ENCODE measurements around the gene ANKMY1. TPM values are rescaled to one million over a fixed set of nuclear protein-coding genes. Genes with fewer than 3 reads are reported as not detected.

ANKMY1 gene
- total and polyA plus RNA-seq, 2 of the 13 experiments (the other 11 are each of a cell fraction or from before 2014, with no cell fraction given): 11.7 to 18.8 TPM

DNA sequence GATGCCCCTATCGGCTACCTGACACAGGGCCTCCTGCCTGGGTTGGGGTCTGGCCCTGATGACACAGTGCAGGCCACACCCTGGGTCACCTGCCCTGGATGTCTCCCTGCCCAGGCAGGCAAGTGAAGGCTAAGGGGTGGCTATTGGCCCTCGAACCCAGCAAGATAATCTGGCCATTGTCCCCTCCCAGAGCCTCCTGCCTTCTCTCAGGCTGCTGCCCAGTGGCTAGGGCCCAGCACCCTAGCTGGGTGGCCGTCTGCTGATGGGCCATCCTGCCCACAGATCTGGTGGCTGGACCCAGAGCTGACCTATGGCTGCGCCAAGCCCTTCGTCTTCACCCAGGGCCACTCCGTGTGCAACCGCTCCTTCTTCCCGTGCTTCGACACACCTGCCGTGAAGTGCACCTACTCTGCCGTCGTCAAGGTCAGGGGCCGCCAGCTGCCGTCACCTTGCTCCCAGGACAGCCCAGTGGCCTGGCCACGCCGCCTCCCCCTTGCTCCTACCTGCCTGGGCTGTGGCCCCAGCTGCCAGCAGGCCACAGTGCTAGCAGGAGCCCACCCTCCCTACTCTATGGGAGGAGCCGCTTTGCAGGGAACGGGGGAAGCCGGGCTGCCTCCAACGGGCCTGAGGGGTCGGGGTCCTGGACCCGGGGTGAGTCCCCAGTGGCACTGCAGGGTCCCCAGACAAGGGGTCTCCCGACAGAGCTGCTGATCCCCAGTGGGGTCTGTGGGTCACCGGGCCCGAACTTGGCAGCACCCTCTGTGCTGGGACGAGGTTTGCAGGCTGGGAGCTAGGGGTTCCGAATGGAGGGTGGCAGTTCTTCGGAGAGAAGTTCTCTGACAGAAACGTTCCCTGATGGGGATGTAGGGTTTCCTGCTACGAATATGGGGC lies 14.6 kb upstream of the ANKMY1 start (continued):
- TF ChIP-seq ZNF281 (CRISPR knock-in tag; IDR thresholded peaks at IDR 0.05; ENCODE audit: borderline replicate concordance) (no peak), ZNF768 (CRISPR knock-in tag; IDR thresholded peaks at IDR 0.05) (peak; percentile 8; the same call in 1 of the 2 replicates), CREM (IDR thresholded peaks at IDR 0.05) (no peak), CREM (CRISPR knock-in tag; IDR thresholded peaks at IDR 0.05) (no peak), SIN3B (IDR thresholded peaks at IDR 0.05; ENCODE audit: low read length) (no peak), FOXK2 (IDR thresholded peaks at IDR 0.05) (no peak), PAWR (CRISPR knock-in tag; IDR thresholded peaks at IDR 0.05; ENCODE audit: borderline replicate concordance) (no peak), ZNF891 (CRISPR knock-in tag; IDR thresholded peaks at IDR 0.05) (no peak), AGO2 (optimal IDR thresholded peaks at IDR 0.05; ENCODE audit: low read depth, low read length) (peak; percentile 62), DRAP1 (CRISPR knock-in tag; IDR thresholded peaks at IDR 0.05) (no peak)

Measured in HepG2 (cell line).